RWPE1 (cell line): ENCODE results near the gene FGF19.

Source experiments
- CTCF ChIA-PET: fragments of 350-600 bp; sonication (Branson Sonifier 250); formaldehyde crosslinking; extraction: SDS; loops from one replicate; lab custom pipeline; 2021; lab: Yijun Ruan, JAX
- POLR2A ChIA-PET: fragments of 400-600 bp; formaldehyde crosslinking; extraction: SDS; loops from one replicate; lab custom pipeline; 2020; ENCODE audit warnings: antibody characterized with exemption; ENCODE audit not compliant: low non-redundant PET; lab: Yijun Ruan, JAX
- DNase-seq: peaks from one replicate; pipeline ENCODE4 v3.0.0; 2012; ENCODE audit warnings: low spot score
- H3K27ac ChIP-seq: fragments of 450-650 bp; 2 replicates; pipeline ENCODE4 v1.5.1; 2017
- TF ChIP-seq, protein P1 (sequence below): fragments of 450-650 bp; conservative IDR thresholded peaks from 2 replicates; pipeline ENCODE4 v1.5.1; 2017; ENCODE audit warnings: low read depth, mild to moderate bottlenecking

FGF19 gene

DNA sequence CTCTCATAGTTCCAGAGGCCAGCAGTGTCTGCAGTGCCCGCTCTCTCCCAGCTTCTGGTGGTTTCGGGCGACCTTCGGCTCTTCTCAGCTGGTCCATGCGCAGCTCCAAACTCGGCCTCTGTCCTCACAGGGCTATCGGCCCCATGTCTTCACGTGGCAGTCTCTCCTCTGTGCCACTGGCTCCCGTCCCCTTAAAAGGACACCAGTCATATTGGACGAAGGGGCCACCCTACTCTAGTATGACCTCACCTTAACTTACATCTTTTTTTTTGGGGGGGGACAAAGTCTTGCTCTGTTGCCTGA is 42.5 kb downstream of the FGF19 start:
- ChIA-PET CTCF (interaction anchor here (2.1 kb wide), 1 partner anchor 9 kb away, joined by 12 read pairs; no protein-coding TSS in a partner anchor), POLR2A (no interaction called here)
- TF ChIP-seq, protein P1, sequence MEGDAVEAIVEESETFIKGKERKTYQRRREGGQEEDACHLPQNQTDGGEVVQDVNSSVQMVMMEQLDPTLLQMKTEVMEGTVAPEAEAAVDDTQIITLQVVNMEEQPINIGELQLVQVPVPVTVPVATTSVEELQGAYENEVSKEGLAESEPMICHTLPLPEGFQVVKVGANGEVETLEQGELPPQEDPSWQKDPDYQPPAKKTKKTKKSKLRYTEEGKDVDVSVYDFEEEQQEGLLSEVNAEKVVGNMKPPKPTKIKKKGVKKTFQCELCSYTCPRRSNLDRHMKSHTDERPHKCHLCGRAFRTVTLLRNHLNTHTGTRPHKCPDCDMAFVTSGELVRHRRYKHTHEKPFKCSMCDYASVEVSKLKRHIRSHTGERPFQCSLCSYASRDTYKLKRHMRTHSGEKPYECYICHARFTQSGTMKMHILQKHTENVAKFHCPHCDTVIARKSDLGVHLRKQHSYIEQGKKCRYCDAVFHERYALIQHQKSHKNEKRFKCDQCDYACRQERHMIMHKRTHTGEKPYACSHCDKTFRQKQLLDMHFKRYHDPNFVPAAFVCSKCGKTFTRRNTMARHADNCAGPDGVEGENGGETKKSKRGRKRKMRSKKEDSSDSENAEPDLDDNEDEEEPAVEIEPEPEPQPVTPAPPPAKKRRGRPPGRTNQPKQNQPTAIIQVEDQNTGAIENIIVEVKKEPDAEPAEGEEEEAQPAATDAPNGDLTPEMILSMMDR = no peak
- H3K27ac ChIP-seq = no peak overlapping the region
- DNase-seq = no peak

DNA sequence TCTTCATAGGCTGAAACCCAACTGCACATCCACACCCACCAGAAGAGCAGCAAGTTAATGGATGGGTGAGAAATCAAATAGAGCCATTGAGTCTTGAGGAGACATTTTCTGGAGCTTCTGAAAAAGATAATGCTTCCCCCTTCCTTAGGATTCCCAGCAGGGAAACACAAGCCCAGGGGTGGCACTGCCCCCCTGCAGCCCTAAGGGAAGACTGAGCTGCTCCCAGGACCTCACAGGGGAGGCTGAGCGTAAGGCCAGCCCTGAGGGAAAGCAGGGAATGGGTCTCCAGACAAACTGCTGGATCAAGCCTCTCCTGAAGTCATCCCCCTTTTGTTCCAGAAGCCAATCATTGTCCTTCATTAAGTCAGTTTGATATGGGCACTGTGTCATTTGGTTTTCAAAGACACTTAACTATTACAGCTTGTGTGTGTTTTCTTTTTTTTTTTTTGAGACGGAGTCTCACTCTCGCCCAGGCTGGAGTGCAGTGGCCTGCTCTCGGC is 43.8 kb downstream of the FGF19 start:
- POLR2A ChIA-PET = no interaction called here
- no peak for DNase-seq
- no peak overlapping the region for H3K27ac ChIP-seq
- CTCF ChIA-PET = interaction anchor here (0.9 to 2.1 kb wide), 2 partner anchors 10 kb away, joined by 3 to 12 read pairs; no protein-coding TSS in a partner anchor
- TF ChIP-seq, protein P1 = no peak

DNA sequence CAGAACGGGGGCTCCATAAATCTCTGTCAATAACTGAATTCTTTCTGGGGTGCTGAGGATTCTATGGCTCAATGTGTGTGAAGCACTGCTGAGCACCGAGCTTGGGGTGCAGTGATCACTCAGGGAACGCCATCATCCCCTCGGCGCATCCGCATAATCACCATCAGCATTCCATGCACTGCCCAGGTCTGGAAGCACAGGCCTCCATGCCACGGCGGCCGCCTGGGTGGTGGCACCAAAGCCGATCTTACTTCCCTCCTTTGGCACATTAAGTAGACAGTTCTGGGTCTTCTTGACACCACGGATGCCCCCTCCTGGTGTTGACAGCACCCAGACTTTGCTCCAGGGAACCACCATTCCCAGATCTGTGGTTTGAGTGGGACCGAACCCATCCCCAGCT is 44.2 kb downstream of the FGF19 start:
- no peak overlapping the region for H3K27ac ChIP-seq
- ChIA-PET CTCF (interaction anchor here (0.9 kb wide), 1 partner anchor 10 kb away, joined by 3 read pairs; no protein-coding TSS in a partner anchor), POLR2A (no interaction called here)
- no peak for DNase-seq
- TF ChIP-seq, protein P1 = no peak

DNA sequence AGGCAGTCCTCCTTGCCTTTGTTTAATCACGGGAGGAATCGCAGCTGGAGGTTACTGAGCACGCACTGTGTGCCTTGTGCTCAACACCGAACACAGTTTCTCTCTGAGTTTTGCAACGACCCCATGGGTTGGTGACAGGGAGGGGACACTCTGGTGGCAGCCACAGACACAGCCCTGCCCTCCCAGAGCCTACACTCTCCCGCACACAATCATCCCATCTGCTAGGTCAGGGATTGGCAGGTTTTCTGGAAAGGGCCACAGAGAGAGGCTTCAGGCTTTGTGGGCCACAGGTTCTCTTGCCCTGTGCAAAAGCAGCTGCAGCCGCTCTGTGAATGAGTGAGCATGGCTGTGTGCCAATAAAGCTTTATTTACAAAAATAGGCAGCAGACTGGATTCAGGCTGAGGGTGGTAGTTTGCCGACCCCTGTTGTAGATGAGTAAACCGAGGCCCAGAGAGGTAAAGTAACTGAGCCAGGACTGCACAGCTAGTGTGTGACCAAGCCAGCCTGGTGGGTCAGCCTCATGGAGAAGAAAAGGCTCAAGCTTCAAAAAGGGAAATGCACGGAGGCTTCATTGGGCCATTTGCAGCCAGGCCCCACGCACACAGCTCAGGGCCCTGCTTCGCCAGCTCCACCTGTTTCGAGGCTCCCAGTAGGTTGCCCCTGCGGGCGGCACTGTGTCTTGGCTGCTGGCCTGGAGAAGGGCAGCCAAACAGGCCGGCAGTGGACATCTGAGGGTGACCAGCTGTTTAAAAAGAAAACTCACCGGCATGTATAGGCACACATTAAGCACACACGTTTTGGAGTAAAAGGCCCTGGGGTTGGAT is 45.0 kb downstream of the FGF19 start:
- H3K27ac ChIP-seq = no peak overlapping the region
- CTCF ChIA-PET = interaction anchor here (0.9 to 1.5 kb wide), 3 partner anchors 11 to 557 kb away, joined by 3 to 8 read pairs (median 4); no protein-coding TSS in a partner anchor
- POLR2A ChIA-PET = no interaction called here
- DNase-seq = no peak
- TF ChIP-seq, protein P1 = no peak

DNA sequence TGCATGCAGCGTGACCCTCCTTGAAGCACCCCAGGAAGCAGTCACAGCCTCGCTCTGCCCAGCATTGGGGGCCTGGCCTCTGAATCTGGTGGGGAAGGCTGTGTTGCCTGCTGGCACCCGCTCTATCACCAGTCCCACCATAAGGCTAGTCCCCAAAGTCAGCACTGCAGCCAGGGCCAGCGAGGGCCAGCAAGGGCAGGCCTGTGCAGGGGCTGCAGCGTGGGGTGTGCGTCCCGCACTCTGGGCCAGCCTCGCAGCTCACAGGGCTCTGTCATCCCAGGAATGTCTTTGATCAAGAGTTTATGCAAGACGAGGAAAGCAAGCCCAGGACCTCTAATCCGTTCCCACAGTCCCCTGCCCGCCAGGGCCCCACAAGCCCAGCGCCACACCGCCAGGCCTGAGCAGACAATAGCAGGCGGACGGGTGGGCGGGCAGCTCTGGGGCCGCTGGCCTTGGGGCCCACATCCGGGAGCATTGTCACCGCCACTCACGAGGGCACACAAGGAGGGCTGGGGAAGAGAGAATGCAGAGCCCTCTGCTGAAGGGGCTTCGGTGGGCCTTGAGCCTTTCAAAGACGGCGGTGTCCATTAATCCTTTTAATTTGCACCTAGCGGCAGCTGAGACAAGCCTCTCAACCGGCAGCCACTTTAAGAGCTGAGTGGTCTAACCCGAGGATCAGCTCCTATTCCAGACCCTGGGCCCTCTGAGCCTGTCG is 45.8 kb downstream of the FGF19 start:
- no peak for DNase-seq
- H3K27ac ChIP-seq = no peak overlapping the region
- TF ChIP-seq, protein P1 = no peak
- POLR2A ChIA-PET = no interaction called here
- CTCF ChIA-PET = interaction anchor here (1.4 to 1.5 kb wide), 2 partner anchors 12 to 557 kb away, joined by 4 to 8 read pairs; no protein-coding TSS in a partner anchor

DNA sequence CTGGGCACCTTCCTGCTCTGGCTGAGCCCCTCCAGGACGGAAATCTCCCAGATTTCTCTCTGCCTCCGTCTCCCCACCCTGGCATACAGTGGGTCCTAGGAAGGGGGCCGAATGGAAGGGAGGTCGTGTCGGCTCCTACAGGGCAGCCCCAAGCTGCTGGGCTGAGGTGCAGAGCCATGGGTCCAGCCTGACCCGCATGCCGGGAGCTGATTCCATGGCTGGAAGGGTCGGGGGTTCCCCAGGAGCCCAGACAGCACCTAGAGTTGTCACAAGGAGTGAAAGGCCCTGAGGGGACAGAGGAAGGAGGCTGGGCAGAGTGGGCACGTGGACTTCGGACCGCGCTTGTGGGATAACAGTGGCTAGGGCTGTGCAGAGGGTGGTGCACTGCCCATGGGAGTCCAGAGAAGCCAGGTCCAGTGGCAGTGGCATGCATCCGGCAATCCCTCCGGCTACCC is 46.3 kb downstream of the FGF19 start:
- ChIA-PET POLR2A (no interaction called here), CTCF (interaction anchor here (1.4 to 1.5 kb wide), 2 partner anchors 13 to 556 kb away, joined by 4 to 8 read pairs; no protein-coding TSS in a partner anchor)
- TF ChIP-seq, protein P1 = no peak
- DNase-seq = no peak
- no peak overlapping the region for H3K27ac ChIP-seq
